ENCODE results near the gene GMPS. TPM values are rescaled to one million over a fixed set of nuclear protein-coding genes. Genes with fewer than 3 reads are reported as not detected.
"Not testable (repeated sequence)": the region's sequence is repeated elsewhere in the genome, so short reads cannot be mapped to it uniquely, and the experiment has no call there.

Gene GMPS
- total RNA-seq, result 10 to 100 TPM; 50.5 to 53.2 TPM
- 100 to 1,000 TPM in 1 of 2 donors, 10 to 100 TPM in 1; 74.9 to 103 TPM for polyA plus RNA-seq

DNA sequence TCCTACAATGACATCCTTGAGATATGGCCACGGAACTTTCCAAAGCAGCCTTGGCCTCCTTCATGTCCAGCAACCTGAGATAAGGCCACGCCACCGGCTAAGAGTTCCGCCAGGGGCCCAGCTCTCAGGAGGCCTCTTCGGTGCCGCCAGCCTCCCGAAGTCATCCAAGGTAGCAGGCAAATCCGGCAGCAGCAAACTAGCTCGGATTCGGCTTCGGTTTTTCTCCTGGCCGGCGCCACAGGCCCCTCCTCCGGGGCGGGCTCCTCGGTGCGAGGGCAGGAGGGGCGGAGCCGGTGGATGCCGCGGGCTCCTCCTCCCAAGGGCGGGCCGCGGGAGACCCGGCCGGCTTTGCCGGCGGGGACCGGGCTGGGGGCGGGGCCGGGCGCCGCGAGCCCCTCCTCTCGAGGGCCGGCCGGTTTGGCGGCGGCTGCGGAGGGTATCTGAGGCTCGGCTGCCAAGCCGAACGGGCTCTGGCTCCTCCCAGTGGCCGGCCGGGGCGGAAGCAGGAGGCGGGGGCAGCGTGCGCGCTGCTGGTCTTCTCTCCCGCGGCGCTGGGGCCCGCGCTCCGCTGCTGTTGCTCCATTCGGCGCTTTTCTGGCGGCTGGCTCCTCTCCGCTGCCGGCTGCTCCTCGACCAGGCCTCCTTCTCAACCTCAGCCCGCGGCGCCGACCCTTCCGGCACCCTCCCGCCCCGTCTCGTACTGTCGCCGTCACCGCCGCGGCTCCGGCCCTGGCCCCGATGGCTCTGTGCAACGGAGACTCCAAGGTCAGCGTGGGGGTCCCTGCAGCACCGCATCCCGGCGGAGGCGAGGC is at the start of gene GMPS:
Gene GMPS (plus strand): TSS at position 518 of the 812 bp plus-strand sequence. CDS start 221 bp downstream, at position 739.
- H3K4me1 ChIP-seq (ENCODE audit: insufficient read depth, low read length), result peaks cover 36% of the 10 kb centered on the region
- Mint-ChIP-seq H3K36me3 (peaks cover 0 to 6% of the 10 kb centered on the region in 2 donors), H3K4me1 (peaks cover 11 to 44% (median 25%) of the 10 kb centered on the region in 4 donors), H3K9me3 (no peaks in the 10 kb centered on the region), H3K27ac (peak within 1 kb of the TSS; percentile 95 to 99 (median 98)), H3K27me3 (no peaks in the 10 kb centered on the region), H3K4me3 (peak within 1 kb of the TSS; percentile 93 to 100 (median 97))
- ChIA-PET POLR2A (ENCODE audit: partially characterized antibody) (interaction anchor here (0.8 to 6.4 kb wide), 15 partner anchors 8 to 1304 kb away, joined by 3 to 61 read pairs (median 4); partner anchors contain the start of genes C3orf33, CCNL1, SLC33A1 and SSR3), CTCF (ENCODE audit: partially characterized antibody) (interaction anchor here (0.6 to 4.2 kb wide), 12 partner anchors 8 to 1305 kb away, joined by 3 to 42 read pairs (median 5); partner anchors contain the start of genes C3orf33 and SLC33A1)
- H3K36me3 ChIP-seq (ENCODE audit: insufficient read depth, low read length), result no peaks in the 10 kb centered on the region
- peak within 1 kb of the TSS; percentile 83 for H3K27ac ChIP-seq (ENCODE audit: low read depth, low read length)
- no peaks in the 10 kb centered on the region for H3K27me3 ChIP-seq (ENCODE audit: insufficient read depth, low read length)
- no peaks in the 10 kb centered on the region for H3K9me3 ChIP-seq (ENCODE audit: control insufficient read depth in 1 of 2, low read length in 2 of 2)
- H3K4me3 ChIP-seq (ENCODE audit: low read length in 2 of 2), result peak within 1 kb of the TSS; percentile 74 to 96
- peak; percentile 93 to 98 (median 96) for DNase-seq
- intact Hi-C loops (cut with micrococcal nuclease), result loop anchor here (1.0 to 5.0 kb wide), 5 partner anchors 8 to 1548 kb away; partner anchors contain the start of genes C3orf33, DHX36, PLCH1 and SLC33A1

DNA sequence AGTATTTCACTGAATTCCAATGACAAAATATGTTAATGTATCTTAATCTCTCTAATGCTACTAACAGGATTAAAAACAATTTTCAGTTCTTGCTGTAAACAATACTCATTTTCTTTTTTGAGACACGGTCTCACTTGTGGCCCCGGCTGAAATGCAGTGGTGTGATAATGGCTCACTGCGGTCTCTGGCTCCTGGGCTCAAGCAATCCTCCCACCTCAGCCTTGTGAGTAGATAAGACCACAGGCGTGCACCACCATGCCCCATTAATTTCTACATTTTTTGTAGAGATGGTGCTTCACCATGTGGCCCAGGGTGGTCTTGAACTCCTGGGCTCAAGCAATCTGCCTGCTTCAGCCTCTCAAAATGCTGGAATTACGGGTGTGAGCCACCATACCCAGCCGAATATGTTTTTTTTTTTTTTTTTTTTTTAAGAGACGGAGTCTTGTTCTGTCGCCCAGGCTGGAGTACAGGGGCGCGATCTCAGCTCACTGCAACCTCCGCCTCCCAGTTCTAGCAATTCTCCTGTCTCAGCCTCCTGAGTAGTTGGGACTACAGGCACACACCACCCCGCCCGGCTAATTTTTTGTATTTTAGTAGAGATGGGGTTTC is 41.9 kb upstream of the GMPS start:
- H3K27ac ChIP-seq (ENCODE audit: low read depth, low read length); H3K27me3 ChIP-seq (ENCODE audit: insufficient read depth, low read length); intact Hi-C loops (cut with micrococcal nuclease); H3K4me1 Mint-ChIP-seq; H3K9me3 ChIP-seq (ENCODE audit: control insufficient read depth in 1 of 2, low read length in 2 of 2); H3K9me3 Mint-ChIP-seq; H3K4me3 ChIP-seq (ENCODE audit: low read length in 2 of 2); H3K27me3 Mint-ChIP-seq; H3K4me1 ChIP-seq (ENCODE audit: insufficient read depth, low read length); POLR2A ChIA-PET (ENCODE audit: partially characterized antibody); H3K4me3 Mint-ChIP-seq; DNase-seq; H3K36me3 ChIP-seq (ENCODE audit: insufficient read depth, low read length): not testable (repeated sequence)
- peaks cover 10 to 23% of the 10 kb centered on the region in 2 donors for H3K36me3 Mint-ChIP-seq
- CTCF ChIA-PET (ENCODE audit: partially characterized antibody), result interaction anchor here (1.7 kb wide), 1 partner anchor 23 kb away, joined by 16 read pairs; the partner anchor contains the start of gene C3orf33
- peak overlapping the region in 1 of 7 donors; percentile 18 for H3K27ac Mint-ChIP-seq

GRCh38 chr3:155835341-155836071 is 34.9 kb upstream of the GMPS start:
- POLR2A ChIA-PET (ENCODE audit: partially characterized antibody), result no interaction called here
- CTCF ChIA-PET (ENCODE audit: partially characterized antibody), result interaction anchor here (1.0 to 2.2 kb wide), 2 partner anchors 29 to 34 kb away, joined by 5 to 8 read pairs; partner anchors contain the start of gene C3orf33
- peaks cover 0 to 11% (median 6%) of the 10 kb centered on the region in 4 donors for H3K4me1 Mint-ChIP-seq
- DNase-seq, result no peak
- Histone ChIP-seq H3K36me3 (ENCODE audit: insufficient read depth, low read length) (peaks cover 5% of the 10 kb centered on the region), H3K9me3 (ENCODE audit: control insufficient read depth in 1 of 2, low read length in 2 of 2) (no peaks in the 10 kb centered on the region), H3K4me3 (ENCODE audit: low read length in 2 of 2) (no peak overlapping the region), H3K27me3 (ENCODE audit: insufficient read depth, low read length) (no peaks in the 10 kb centered on the region), H3K27ac (ENCODE audit: low read depth, low read length) (no peak overlapping the region), H3K4me1 (ENCODE audit: insufficient read depth, low read length) (peaks cover 5% of the 10 kb centered on the region)
- no peaks in the 10 kb centered on the region for H3K27me3 Mint-ChIP-seq
- H3K36me3 Mint-ChIP-seq, result peaks cover 3 to 30% of the 10 kb centered on the region in 2 donors
- H3K9me3 Mint-ChIP-seq, result peaks cover 0 to 2% (median 0%) of the 10 kb centered on the region in 8 donors
- H3K27ac Mint-ChIP-seq, result no peak overlapping the region
- no peak overlapping the region for H3K4me3 Mint-ChIP-seq
- intact Hi-C loops (cut with micrococcal nuclease), result no loop called here

DNA sequence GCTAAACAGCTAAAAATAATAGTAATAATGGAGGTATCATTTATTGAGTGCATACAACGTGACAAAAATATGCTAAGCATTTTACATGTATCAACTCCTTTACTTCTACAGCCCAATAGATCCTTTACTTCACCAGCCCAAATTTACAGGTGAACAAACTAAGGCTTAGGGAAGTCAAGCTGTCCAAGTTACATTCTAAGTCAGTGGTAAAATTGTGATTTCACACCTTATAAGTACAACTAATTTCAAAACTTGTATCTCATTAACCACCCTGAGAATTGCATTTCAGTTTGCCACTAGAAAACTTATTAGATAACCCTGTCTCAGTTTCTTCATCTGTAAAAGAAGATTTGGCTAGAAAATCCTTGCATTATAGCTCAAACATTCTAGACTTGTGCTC is 26.9 kb upstream of the GMPS start:
- peaks cover 48% of the 10 kb centered on the region for H3K4me1 ChIP-seq (ENCODE audit: insufficient read depth, low read length)
- Mint-ChIP-seq H3K4me1 (peaks cover 27 to 47% (median 36%) of the 10 kb centered on the region in 4 donors), H3K27ac (peak overlapping the region in 3 of 7 donors; percentile 19 to 76 (median 35)), H3K36me3 (peaks cover 13 to 25% of the 10 kb centered on the region in 2 donors), H3K9me3 (no peaks in the 10 kb centered on the region), H3K27me3 (no peaks in the 10 kb centered on the region), H3K4me3 (peak overlapping the region in 2 of 8 donors; percentile 56 to 72)
- H3K27ac ChIP-seq (ENCODE audit: low read depth, low read length), result no peak overlapping the region
- H3K36me3 ChIP-seq (ENCODE audit: insufficient read depth, low read length), result no peaks in the 10 kb centered on the region
- POLR2A ChIA-PET (ENCODE audit: partially characterized antibody), result interaction anchor here (1.0 to 1.4 kb wide), 2 partner anchors 11 to 38 kb away, joined by 3 to 4 read pairs; partner anchors contain the start of gene SLC33A1
- no peaks in the 10 kb centered on the region for H3K9me3 ChIP-seq (ENCODE audit: control insufficient read depth in 1 of 2, low read length in 2 of 2)
- no peak overlapping the region for H3K4me3 ChIP-seq (ENCODE audit: low read length in 2 of 2)
- no peaks in the 10 kb centered on the region for H3K27me3 ChIP-seq (ENCODE audit: insufficient read depth, low read length)
- no peak for DNase-seq
- CTCF ChIA-PET (ENCODE audit: partially characterized antibody), result interaction anchor here (2.0 kb wide), 1 partner anchor 37 kb away, joined by 8 read pairs; the partner anchor contains the start of gene C3orf33
- intact Hi-C loops (cut with micrococcal nuclease), result no loop called here

DNA sequence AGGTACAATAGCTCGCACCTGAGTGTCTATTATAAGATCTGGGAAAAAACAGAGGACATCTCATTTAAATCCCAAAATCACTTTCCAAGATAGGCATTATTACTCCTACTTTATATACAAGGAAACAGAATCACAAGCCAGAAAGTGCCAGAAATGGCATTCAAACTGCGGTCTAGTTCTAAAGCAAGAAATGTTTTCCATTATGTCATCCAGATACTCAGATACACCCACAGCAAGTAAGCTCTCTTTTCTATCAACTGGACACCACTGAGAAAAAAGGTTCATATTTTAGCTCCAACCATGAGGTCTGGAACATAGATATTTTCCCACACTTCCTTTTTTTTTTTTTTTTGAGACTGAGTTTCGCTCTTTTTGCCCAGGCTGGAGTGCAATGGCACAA is 24.3 kb upstream of the GMPS start:
- Mint-ChIP-seq H3K27me3 (no peaks in the 10 kb centered on the region), H3K27ac (peak overlapping the region in 3 of 7 donors; percentile 25 to 67 (median 49)), H3K36me3 (peaks cover 13 to 26% of the 10 kb centered on the region in 2 donors), H3K4me3 (peak overlapping the region in 5 of 8 donors; percentile 2 to 57 (median 35)), H3K4me1 (peaks cover 37 to 64% (median 51%) of the 10 kb centered on the region in 4 donors), H3K9me3 (no peaks in the 10 kb centered on the region)
- Histone ChIP-seq H3K36me3 (ENCODE audit: insufficient read depth, low read length) (no peaks in the 10 kb centered on the region), H3K9me3 (ENCODE audit: control insufficient read depth in 1 of 2, low read length in 2 of 2) (no peaks in the 10 kb centered on the region), H3K4me1 (ENCODE audit: insufficient read depth, low read length) (peaks cover 68% of the 10 kb centered on the region), H3K4me3 (ENCODE audit: low read length in 2 of 2) (no peak overlapping the region), H3K27me3 (ENCODE audit: insufficient read depth, low read length) (no peaks in the 10 kb centered on the region), H3K27ac (ENCODE audit: low read depth, low read length) (no peak overlapping the region)
- intact Hi-C loops (cut with micrococcal nuclease), result no loop called here
- DNase-seq, result no peak
- ChIA-PET POLR2A (ENCODE audit: partially characterized antibody) (no interaction called here), CTCF (ENCODE audit: partially characterized antibody) (interaction anchor here (0.6 to 1.1 kb wide), 4 partner anchors 14 to 50 kb away, joined by 3 read pairs; no protein-coding TSS in a partner anchor)

DNA sequence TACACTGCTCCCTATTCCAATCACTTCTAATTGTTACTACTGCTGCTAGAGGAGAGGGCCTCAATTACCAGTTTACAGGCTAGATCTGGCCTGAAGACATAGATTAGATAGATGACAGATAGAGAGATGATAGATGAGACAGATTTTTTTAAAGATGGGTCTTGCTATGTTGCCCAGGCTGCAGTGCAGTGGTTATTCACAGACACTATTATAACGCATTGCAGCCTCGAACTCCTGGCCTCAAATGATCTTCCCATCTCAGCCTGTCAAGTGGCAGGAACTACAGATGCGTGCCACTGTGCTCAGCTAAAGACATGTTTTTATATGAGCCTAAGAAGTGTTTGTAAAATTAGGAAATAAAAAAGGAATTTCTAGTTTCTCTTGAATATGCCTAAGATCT is 22.5 kb upstream of the GMPS start:
- no peaks in the 10 kb centered on the region for H3K27me3 ChIP-seq (ENCODE audit: insufficient read depth, low read length)
- H3K4me1 Mint-ChIP-seq, result peaks cover 48 to 79% (median 65%) of the 10 kb centered on the region in 4 donors
- H3K9me3 ChIP-seq (ENCODE audit: control insufficient read depth in 1 of 2, low read length in 2 of 2), result no peaks in the 10 kb centered on the region
- DNase-seq, result no peak
- POLR2A ChIA-PET (ENCODE audit: partially characterized antibody), result no interaction called here
- no peaks in the 10 kb centered on the region for H3K9me3 Mint-ChIP-seq
- intact Hi-C loops (cut with micrococcal nuclease), result no loop called here
- no peak overlapping the region for H3K27ac ChIP-seq (ENCODE audit: low read depth, low read length)
- CTCF ChIA-PET (ENCODE audit: partially characterized antibody), result interaction anchor here (1.0 kb wide), 1 partner anchor 42 kb away, joined by 4 read pairs; the partner anchor contains the start of gene C3orf33
- no peaks in the 10 kb centered on the region for H3K27me3 Mint-ChIP-seq
- peak overlapping the region in 1 of 7 donors; percentile 2 for H3K27ac Mint-ChIP-seq
- H3K4me1 ChIP-seq (ENCODE audit: insufficient read depth, low read length), result peaks cover 85% of the 10 kb centered on the region
- peak overlapping the region in 7 of 8 donors; percentile 2 to 59 (median 47) for H3K4me3 Mint-ChIP-seq
- H3K36me3 Mint-ChIP-seq, result peaks cover 15 to 30% of the 10 kb centered on the region in 2 donors
- no peak overlapping the region for H3K4me3 ChIP-seq (ENCODE audit: low read length in 2 of 2)
- H3K36me3 ChIP-seq (ENCODE audit: insufficient read depth, low read length), result no peaks in the 10 kb centered on the region
